SU-DHL-6 (cell line): ENCODE measurements around the gene PXDN.

Source experiments
- H2AFZ ChIP-seq: fragments of 200-600 bp; sonication (generic); 2 replicates; pipeline ENCODE4 v1.6.1; 2014; ENCODE audit warnings: low read depth, mild to moderate bottlenecking, moderate library complexity, mixed read lengths, antibody characterized with exemption, low read length; ENCODE audit not compliant: severe bottlenecking
- H3F3A ChIP-seq: fragments of 200-600 bp; shearing (Covaris generic); 2 replicates; pipeline ENCODE4 v1.6.0; 2016; ENCODE audit warnings: antibody characterized with exemption, mild to moderate bottlenecking; ENCODE audit not compliant: insufficient read depth
- H3K27ac ChIP-seq: fragments of 200-600 bp; sonication (generic); 2 replicates; pipeline ENCODE4 v1.5.1; 2016; ENCODE audit warnings: low read depth, mild to moderate bottlenecking, low read length, moderate library complexity, mixed read lengths
- H3K27me3 ChIP-seq: fragments of 200-600 bp; sonication (generic), shearing (Covaris generic); 2 replicates; pipeline ENCODE4 v1.6.0; 2014; ENCODE audit warnings: mild to moderate bottlenecking, low read length
- H3K36me3 ChIP-seq: fragments of 200-600 bp; sonication (generic); 2 replicates; pipeline ENCODE4 v1.6.1; 2014; ENCODE audit warnings: mild to moderate bottlenecking, low read length, mixed read lengths
- H3K4me2 ChIP-seq: fragments of 300-600, 200-600 bp; shearing (Covaris generic), sonication (generic); 2 replicates; pipeline ENCODE4 v1.6.0; 2014; ENCODE audit warnings: low read length, low read depth, mild to moderate bottlenecking; ENCODE audit not compliant: poor library complexity, severe bottlenecking
- H3K4me3 ChIP-seq: fragments of 200-600 bp; sonication (generic); 2 replicates; pipeline ENCODE4 v1.5.1; 2014; ENCODE audit warnings: antibody characterized with exemption, low read length, mild to moderate bottlenecking, mixed read lengths; ENCODE audit not compliant: insufficient read depth, poor library complexity, severe bottlenecking
- H3K79me2 ChIP-seq: fragments of 200-600 bp; sonication (generic); 2 replicates; pipeline ENCODE4 v1.6.1; 2014; ENCODE audit warnings: mild to moderate bottlenecking, low read length, moderate library complexity; ENCODE audit not compliant: insufficient read depth
- H3K9ac ChIP-seq: fragments of 200-600 bp; sonication (generic); 2 replicates; pipeline ENCODE4 v1.7.0; 2014; ENCODE audit warnings: mild to moderate bottlenecking, low read length
- H3K9me2 ChIP-seq: fragments of 200-600 bp; sonication (generic); replicated peaks from 2 replicates; pipeline ENCODE4 v1.6.1; 2014; ENCODE audit warnings: low read length; ENCODE audit not compliant: insufficient read depth
- H3K9me3 ChIP-seq: fragments of 200-600 bp; sonication (generic); 2 replicates; pipeline ENCODE4 v1.6.1; 2014; ENCODE audit warnings: low read length, mixed read lengths; ENCODE audit not compliant: insufficient read depth
- H4K20me1 ChIP-seq: fragments of 200-600 bp; sonication (generic); 2 replicates; pipeline ENCODE4 v1.6.1; 2014; ENCODE audit warnings: low read depth, mild to moderate bottlenecking, antibody characterized with exemption, low read length, moderate library complexity, mixed read lengths
- EZH2phosphoT487 ChIP-seq: fragments of 200-600 bp; sonication (generic), shearing (Covaris generic); conservative IDR thresholded peaks from 2 replicates; pipeline ENCODE4 v1.6.1; 2018; ENCODE audit warnings: mild to moderate bottlenecking, antibody characterized with exemption, low read length, moderate library complexity, mixed read lengths
- TF ChIP-seq, protein P1 (sequence below): fragments of 200-600 bp; sonication (generic); IDR thresholded peaks from one replicate; pipeline ENCODE4 v1.5.1; 2017; ENCODE audit warnings: antibody characterized with exemption, mild to moderate bottlenecking, low read length, moderate library complexity; ENCODE audit not compliant: insufficient read depth, poor library complexity, severe bottlenecking

The PXDN gene

DNA sequence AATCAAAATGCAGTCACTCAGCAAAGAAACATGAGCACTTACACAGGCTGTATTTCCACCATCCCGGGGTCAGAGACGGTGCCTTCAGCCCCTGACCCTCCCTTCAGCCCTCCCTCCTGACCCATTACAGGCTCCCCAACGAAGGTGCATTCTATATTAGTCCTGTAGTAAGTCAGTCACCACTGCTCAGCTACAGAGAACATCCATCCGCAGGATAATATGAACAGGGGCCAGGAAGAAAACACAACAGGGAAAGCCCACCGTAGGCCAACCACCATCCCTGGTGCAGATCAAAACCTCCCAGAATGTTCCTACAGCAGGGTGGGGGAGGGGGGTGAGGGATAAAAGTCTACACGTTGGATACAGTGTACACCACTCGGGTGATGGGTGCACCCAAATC lies 15.1 kb downstream of the PXDN start:
- H3F3A ChIP-seq: no peaks in the 10 kb centered on the region
- H3K27ac ChIP-seq: no peak overlapping the region

DNA sequence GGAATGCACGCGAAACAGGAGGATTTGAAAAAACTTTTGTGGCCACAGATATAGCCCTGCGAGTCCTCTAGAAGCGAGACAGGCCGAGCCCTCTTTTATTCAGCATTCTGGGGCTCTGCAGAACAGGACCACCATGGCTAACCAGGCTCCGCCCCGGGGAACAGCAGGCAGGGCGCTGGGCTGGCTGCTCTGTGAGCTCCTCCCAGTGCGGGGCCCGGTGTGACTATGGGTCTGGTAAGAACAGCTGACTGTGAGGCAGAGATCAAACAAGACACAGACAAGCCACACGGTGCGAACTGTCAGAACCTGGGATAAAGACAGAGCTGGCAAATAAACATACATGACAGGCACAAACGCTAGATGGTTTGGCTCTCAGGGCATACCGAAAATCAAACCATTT lies 15.5 kb downstream of the PXDN start:
- Histone ChIP-seq H3K36me3 (no peaks in the 10 kb centered on the region), H4K20me1 (no peaks in the 10 kb centered on the region), H3K9ac (no peak overlapping the region), H2AFZ (no peak overlapping the region), H3K4me2 (no peak overlapping the region), H3F3A (no peaks in the 10 kb centered on the region), H3K9me2 (no peaks in the 10 kb centered on the region), H3K27me3 (no peaks in the 10 kb centered on the region), H3K27ac (no peak overlapping the region), H3K79me2 (no peaks in the 10 kb centered on the region), H3K9me3 (no peaks in the 10 kb centered on the region), H3K4me3 (no peak overlapping the region)
- no peak for TF ChIP-seq EZH2phosphoT487
- TF ChIP-seq, protein P1, sequence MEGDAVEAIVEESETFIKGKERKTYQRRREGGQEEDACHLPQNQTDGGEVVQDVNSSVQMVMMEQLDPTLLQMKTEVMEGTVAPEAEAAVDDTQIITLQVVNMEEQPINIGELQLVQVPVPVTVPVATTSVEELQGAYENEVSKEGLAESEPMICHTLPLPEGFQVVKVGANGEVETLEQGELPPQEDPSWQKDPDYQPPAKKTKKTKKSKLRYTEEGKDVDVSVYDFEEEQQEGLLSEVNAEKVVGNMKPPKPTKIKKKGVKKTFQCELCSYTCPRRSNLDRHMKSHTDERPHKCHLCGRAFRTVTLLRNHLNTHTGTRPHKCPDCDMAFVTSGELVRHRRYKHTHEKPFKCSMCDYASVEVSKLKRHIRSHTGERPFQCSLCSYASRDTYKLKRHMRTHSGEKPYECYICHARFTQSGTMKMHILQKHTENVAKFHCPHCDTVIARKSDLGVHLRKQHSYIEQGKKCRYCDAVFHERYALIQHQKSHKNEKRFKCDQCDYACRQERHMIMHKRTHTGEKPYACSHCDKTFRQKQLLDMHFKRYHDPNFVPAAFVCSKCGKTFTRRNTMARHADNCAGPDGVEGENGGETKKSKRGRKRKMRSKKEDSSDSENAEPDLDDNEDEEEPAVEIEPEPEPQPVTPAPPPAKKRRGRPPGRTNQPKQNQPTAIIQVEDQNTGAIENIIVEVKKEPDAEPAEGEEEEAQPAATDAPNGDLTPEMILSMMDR: no peak

More for the DNA sequence above, 15.1 kb downstream of the PXDN start:
- Histone ChIP-seq H2AFZ (no peak overlapping the region), H3K9me2 (no peaks in the 10 kb centered on the region), H3K4me3 (no peak overlapping the region), H3K4me2 (no peak overlapping the region), H4K20me1 (no peaks in the 10 kb centered on the region), H3K9ac (no peak overlapping the region), H3K79me2 (no peaks in the 10 kb centered on the region), H3K9me3 (no peaks in the 10 kb centered on the region), H3K36me3 (no peaks in the 10 kb centered on the region), H3K27me3 (no peaks in the 10 kb centered on the region)
- no peak for TF ChIP-seq EZH2phosphoT487
- TF ChIP-seq, protein P1: no peak

DNA sequence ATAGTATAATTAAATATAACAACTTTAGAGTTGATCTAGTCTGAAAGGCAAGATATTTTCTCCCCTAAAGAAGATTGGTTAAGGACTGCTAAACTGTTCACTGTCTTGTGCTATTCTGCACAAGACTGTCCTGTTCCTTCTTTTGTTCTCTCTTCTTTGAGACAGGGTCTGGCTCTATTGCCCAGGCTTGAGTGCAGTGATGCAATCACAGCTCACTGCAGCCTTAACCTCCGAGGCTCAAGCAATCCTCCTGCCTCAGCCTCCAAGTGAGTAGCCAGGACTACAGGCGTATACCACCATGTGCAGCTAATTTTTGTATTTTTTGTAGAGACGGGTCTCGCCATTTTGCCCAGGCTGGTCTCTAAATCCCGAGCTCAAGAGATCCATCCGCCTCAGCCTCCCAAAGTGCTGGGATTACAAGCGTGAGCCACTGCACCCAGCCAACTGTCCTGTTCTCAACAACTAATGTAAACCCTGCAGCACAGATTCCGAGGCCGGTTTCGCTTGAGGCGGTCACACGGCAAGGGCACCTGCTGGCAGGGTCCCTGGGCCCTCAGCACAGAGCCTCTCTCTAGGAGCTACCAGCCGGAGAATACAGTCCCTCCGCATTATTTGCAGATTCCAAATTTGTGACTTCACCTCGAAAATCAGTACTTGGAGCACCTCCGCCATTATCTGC lies 16.4 kb downstream of the PXDN start:
- H3K9ac ChIP-seq: no peak overlapping the region
- H4K20me1 ChIP-seq: no peaks in the 10 kb centered on the region
- H3K27ac ChIP-seq: no peak overlapping the region
- TF ChIP-seq, protein P1: no peak
- no peak for TF ChIP-seq EZH2phosphoT487
- H3K4me2 ChIP-seq: no peak overlapping the region
- no peaks in the 10 kb centered on the region for H3K79me2 ChIP-seq
- no peaks in the 10 kb centered on the region for H3K36me3 ChIP-seq
- no peaks in the 10 kb centered on the region for H3K9me3 ChIP-seq
- no peaks in the 10 kb centered on the region for H3F3A ChIP-seq
- H3K9me2 ChIP-seq: no peaks in the 10 kb centered on the region
- no peak overlapping the region for H3K4me3 ChIP-seq
- H2AFZ ChIP-seq: no peak overlapping the region
- H3K27me3 ChIP-seq: no peaks in the 10 kb centered on the region
